ENCODE measurements around the gene HAUS3. TPM values are rescaled to one million over a fixed set of nuclear protein-coding genes. Genes with fewer than 3 reads are reported as not detected.

HAUS3 gene
- total and polyA plus RNA-seq, 4 donors: 2.3 to 13.9 (median 5.3) TPM

GRCh38 chr4:2272026-2272827 is 30.3 kb upstream of the HAUS3 start (continued):
- TF ChIP-seq, protein P1, sequence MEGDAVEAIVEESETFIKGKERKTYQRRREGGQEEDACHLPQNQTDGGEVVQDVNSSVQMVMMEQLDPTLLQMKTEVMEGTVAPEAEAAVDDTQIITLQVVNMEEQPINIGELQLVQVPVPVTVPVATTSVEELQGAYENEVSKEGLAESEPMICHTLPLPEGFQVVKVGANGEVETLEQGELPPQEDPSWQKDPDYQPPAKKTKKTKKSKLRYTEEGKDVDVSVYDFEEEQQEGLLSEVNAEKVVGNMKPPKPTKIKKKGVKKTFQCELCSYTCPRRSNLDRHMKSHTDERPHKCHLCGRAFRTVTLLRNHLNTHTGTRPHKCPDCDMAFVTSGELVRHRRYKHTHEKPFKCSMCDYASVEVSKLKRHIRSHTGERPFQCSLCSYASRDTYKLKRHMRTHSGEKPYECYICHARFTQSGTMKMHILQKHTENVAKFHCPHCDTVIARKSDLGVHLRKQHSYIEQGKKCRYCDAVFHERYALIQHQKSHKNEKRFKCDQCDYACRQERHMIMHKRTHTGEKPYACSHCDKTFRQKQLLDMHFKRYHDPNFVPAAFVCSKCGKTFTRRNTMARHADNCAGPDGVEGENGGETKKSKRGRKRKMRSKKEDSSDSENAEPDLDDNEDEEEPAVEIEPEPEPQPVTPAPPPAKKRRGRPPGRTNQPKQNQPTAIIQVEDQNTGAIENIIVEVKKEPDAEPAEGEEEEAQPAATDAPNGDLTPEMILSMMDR (IDR thresholded peaks at IDR 0.05; ENCODE audit: low read depth, low read length, missing input control): no peak
- TF ChIP-seq SP1 (IDR thresholded peaks at IDR 0.05) (no peak), JUND (IDR thresholded peaks at IDR 0.05) (no peak), FOXA2 (IDR thresholded peaks at IDR 0.05) (no peak)

- 93% methylated on average over 27 of the region's 27 CpGs for WGBS
- peaks cover 0 to 3% (median 0%) of the 10 kb centered on the region in 4 donors for H3K4me1 ChIP-seq (ENCODE audit: control insufficient read depth in 4 of 4, insufficient read depth in 4 of 4, low read length in 3 of 4)
- DNase-seq (ENCODE audit: low spot score): no peak
- H3K9me3 ChIP-seq (ENCODE audit: control insufficient read depth in 4 of 4, low read length in 3 of 4): no peaks in the 10 kb centered on the region
- no peaks in the 10 kb centered on the region for H3K36me3 ChIP-seq (ENCODE audit: control insufficient read depth in 4 of 4, insufficient read depth in 3 of 4, low read depth in 1 of 4, low read length in 3 of 4)
- H3K4me3 ChIP-seq (ENCODE audit: low read depth in 1 of 3, low read length in 3 of 3): no peak overlapping the region
- H3K9ac ChIP-seq (ENCODE audit: low read depth in 1 of 2, low read length in 2 of 2): no peak overlapping the region
- TF ChIP-seq, protein P2, sequence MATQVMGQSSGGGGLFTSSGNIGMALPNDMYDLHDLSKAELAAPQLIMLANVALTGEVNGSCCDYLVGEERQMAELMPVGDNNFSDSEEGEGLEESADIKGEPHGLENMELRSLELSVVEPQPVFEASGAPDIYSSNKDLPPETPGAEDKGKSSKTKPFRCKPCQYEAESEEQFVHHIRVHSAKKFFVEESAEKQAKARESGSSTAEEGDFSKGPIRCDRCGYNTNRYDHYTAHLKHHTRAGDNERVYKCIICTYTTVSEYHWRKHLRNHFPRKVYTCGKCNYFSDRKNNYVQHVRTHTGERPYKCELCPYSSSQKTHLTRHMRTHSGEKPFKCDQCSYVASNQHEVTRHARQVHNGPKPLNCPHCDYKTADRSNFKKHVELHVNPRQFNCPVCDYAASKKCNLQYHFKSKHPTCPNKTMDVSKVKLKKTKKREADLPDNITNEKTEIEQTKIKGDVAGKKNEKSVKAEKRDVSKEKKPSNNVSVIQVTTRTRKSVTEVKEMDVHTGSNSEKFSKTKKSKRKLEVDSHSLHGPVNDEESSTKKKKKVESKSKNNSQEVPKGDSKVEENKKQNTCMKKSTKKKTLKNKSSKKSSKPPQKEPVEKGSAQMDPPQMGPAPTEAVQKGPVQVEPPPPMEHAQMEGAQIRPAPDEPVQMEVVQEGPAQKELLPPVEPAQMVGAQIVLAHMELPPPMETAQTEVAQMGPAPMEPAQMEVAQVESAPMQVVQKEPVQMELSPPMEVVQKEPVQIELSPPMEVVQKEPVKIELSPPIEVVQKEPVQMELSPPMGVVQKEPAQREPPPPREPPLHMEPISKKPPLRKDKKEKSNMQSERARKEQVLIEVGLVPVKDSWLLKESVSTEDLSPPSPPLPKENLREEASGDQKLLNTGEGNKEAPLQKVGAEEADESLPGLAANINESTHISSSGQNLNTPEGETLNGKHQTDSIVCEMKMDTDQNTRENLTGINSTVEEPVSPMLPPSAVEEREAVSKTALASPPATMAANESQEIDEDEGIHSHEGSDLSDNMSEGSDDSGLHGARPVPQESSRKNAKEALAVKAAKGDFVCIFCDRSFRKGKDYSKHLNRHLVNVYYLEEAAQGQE (IDR thresholded peaks at IDR 0.05): no peak
- H3K27ac ChIP-seq (ENCODE audit: low read depth in 1 of 2, low read length in 2 of 2): no peak overlapping the region
- no peaks in the 10 kb centered on the region for H3K27me3 ChIP-seq (ENCODE audit: control insufficient read depth in 4 of 4, insufficient read depth in 4 of 4, low read length in 3 of 4)
Measured at GRCh38 chr4:2271279-2272025, 29.5 kb upstream of the HAUS3 start.

DNA sequence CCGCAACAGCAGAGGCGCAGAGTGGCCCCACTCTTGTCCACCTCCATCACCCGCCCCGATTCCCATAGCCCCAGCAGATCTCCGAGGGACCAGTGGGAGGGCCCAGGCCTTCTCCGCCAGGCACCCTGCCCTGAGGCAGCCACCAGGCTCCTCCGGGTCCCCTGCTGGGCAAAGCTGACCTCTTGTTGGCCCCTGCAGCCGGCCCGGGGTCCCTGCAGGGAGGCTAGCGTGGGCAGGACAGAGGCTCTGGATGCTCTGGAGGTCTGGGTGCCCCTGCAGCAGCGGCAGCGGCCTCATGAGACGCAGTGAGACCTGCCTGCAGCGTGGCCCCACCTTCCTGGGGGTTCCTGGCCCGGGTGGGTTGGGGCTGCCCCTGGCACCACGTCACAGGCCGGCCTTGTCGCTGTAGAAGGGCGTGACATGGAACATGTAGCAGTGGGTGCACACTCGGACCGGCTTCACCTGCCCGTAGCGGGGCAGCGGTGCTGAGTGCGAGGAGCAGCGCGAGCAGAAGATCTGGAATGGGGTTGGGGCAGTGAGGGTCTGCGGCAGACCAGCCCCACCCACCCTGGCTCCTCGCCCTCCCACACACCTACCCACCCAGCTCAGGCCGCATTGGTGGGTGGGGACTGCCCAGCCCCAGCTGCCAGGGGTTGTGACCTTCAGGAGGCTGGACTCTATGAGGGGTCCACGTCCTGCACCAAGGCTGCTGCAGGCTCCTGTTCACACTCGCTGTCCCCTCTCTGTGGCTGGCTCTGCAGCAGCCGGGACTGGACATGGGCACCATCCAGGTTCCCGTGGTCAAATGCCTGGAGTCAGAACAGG is 28.6 kb upstream of the HAUS3 start:
- no peak for DNase-seq (ENCODE audit: low spot score)
- no peak for TF ChIP-seq RXRA (IDR thresholded peaks at IDR 0.05)
- TF ChIP-seq, protein P1 (IDR thresholded peaks at IDR 0.05; ENCODE audit: low read depth, low read length, missing input control): no peak
- no peak for TF ChIP-seq SP1 (IDR thresholded peaks at IDR 0.05)
- Histone ChIP-seq H3K36me3 (ENCODE audit: control insufficient read depth in 4 of 4, insufficient read depth in 3 of 4, low read depth in 1 of 4, low read length in 3 of 4) (no peaks in the 10 kb centered on the region), H3K4me1 (ENCODE audit: control insufficient read depth in 4 of 4, insufficient read depth in 4 of 4, low read length in 3 of 4) (peaks cover 0 to 9% (median 6%) of the 10 kb centered on the region in 4 donors), H3K27ac (ENCODE audit: low read depth in 1 of 2, low read length in 2 of 2) (no peak overlapping the region), H3K9ac (ENCODE audit: low read depth in 1 of 2, low read length in 2 of 2) (no peak overlapping the region), H3K9me3 (ENCODE audit: control insufficient read depth in 4 of 4, low read length in 3 of 4) (no peaks in the 10 kb centered on the region), H3K27me3 (ENCODE audit: control insufficient read depth in 4 of 4, insufficient read depth in 4 of 4, low read length in 3 of 4) (no peaks in the 10 kb centered on the region), H3K4me3 (ENCODE audit: low read depth in 1 of 3, low read length in 3 of 3) (no peak overlapping the region)
- WGBS: 94% methylated on average over 34 of the region's 34 CpGs

Data from liver (tissue), 9 donors.